HCT116 (cell line): ENCODE results near the gene PRMT7. TPM values are rescaled to one million over a fixed set of nuclear protein-coding genes. Genes with fewer than 3 reads are reported as not detected.

ENCODE experiments used
- ATAC-seq: fragments of 200-7000 bp; cut with Tn5 transposase; 2 replicates; pipeline ENCODE4 v1.9.1; 2020; ENCODE audit warnings: mild to moderate bottlenecking, moderate library complexity
- BruUV-seq: library from RNA; stranded (reverse); fragments of 400-500 nt; replicated peaks from 2 replicates; lab custom pipeline; 2021; lab: Mats Ljungman, UMichigan
- CTCF ChIA-PET: fragments of 300-600 bp; sonication (Branson Sonifier 250); formaldehyde crosslinking; loops from one replicate; lab custom pipeline; 2021; ENCODE audit warnings: antibody characterized with exemption; lab: Charles Lee
- POLR2A ChIA-PET: fragments of 300-600, 350-600 bp; sonication (Branson Sonifier 250); formaldehyde crosslinking; loops from one replicate; lab custom pipeline; 2021; ENCODE audit warnings: antibody characterized with exemption; lab: Charles Lee
- RAD21 ChIA-PET, 2 experiments: fragments of 300-600 bp; sonication (Branson Sonifier 250); formaldehyde crosslinking; loops; one replicate each; lab custom pipeline; 2023; ENCODE audit warnings: low total read pairs in 2 of 2; ENCODE audit not compliant: uncharacterized antibody in 2 of 2, unreplicated experiment in 2 of 2, low non-redundant PET in 1 of 2; lab: Charles Lee
- DNase-seq: peaks from one replicate; pipeline ENCODE4 v3.0.0-alpha.2; 2010; ENCODE audit warnings: low read depth, low spot score
- H2AFZ ChIP-seq: fragments of 200-600 bp; shearing (Covaris generic), sonication (generic); 2 replicates; pipeline ENCODE4 v1.6.1; 2017; ENCODE audit warnings: low read depth, mixed run types, mixed read lengths, antibody characterized with exemption, low read length; ENCODE audit not compliant: poor library complexity, severe bottlenecking
- H3K27ac ChIP-seq: 2 replicates; pipeline ENCODE4 v1.5.1; 2012; ENCODE audit warnings: low read depth, low read length
- H3K27me3 ChIP-seq: fragments of 200-600 bp; sonication (generic); 2 replicates; pipeline ENCODE4 v1.6.1; 2016; ENCODE audit warnings: mixed run types, low read length, mixed read lengths; ENCODE audit not compliant: insufficient read depth
- H3K36me3 ChIP-seq, 2 experiments: fragments of 200-500 bp in 1 of 2; fragments of 200-600 bp in 1 of 2; sonication (Bioruptor generic) in 1 of 2; sonication (generic) in 1 of 2; 2 replicates each; pipeline versions ENCODE4 v1.5.1 to v1.6.1; 2014 to 2016; ENCODE audit warnings: low read length in 2 of 2, inconsistent platforms in 1 of 2, mixed read lengths in 1 of 2, mixed run types in 1 of 2; ENCODE audit not compliant: insufficient read depth in 2 of 2, control insufficient read depth in 1 of 2
- H3K4me1 ChIP-seq, 2 experiments: fragments of 200-600 bp in 1 of 2; sonication (generic) in 1 of 2; 2 replicates each; pipeline versions ENCODE4 v1.5.1 to v1.6.1; 2012 to 2017; ENCODE audit warnings: low read length in 2 of 2, inconsistent platforms in 1 of 2, mild to moderate bottlenecking in 1 of 2, mixed read lengths in 1 of 2, mixed run types in 1 of 2, moderate library complexity in 1 of 2; ENCODE audit not compliant: insufficient read depth in 2 of 2, control insufficient read depth in 1 of 2
- H3K4me2 ChIP-seq: fragments of 200-600 bp; sonication (generic); 2 replicates; pipeline ENCODE4 v1.6.1; 2017; ENCODE audit warnings: mixed run types, low read length, mixed read lengths
- H3K4me3 ChIP-seq, 2 experiments: fragments of 200-600 bp in 1 of 2; sonication (generic) in 1 of 2; replicated peaks in 1 of 2; 2 replicates each; pipeline ENCODE4 v1.5.1; 2011 to 2016; ENCODE audit warnings: low read length in 2 of 2, control low read depth in 1 of 2, low read depth in 1 of 2, mild to moderate bottlenecking in 1 of 2, mixed read lengths in 1 of 2, mixed run types in 1 of 2
- H3K79me2 ChIP-seq: fragments of 200-600 bp; sonication (generic); 2 replicates; pipeline ENCODE4 v1.6.1; 2017; ENCODE audit warnings: mild to moderate bottlenecking, mixed run types, low read length, moderate library complexity, mixed read lengths; ENCODE audit not compliant: insufficient read depth
- H3K9ac ChIP-seq: fragments of 200-600 bp; sonication (generic); 2 replicates; pipeline ENCODE4 v1.6.1; 2016; ENCODE audit warnings: low read length, mixed read lengths
- H3K9me2 ChIP-seq: fragments of 200-600 bp; sonication (generic), shearing (Covaris generic); 2 replicates; pipeline ENCODE4 v1.6.1; 2017; ENCODE audit warnings: mixed run types, mild to moderate bottlenecking, moderate library complexity; ENCODE audit not compliant: insufficient read depth
- H3K9me3 ChIP-seq, 2 experiments: fragments of 200-500 bp in 1 of 2; fragments of 200-600 bp in 1 of 2; sonication (Bioruptor generic) in 1 of 2; sonication (generic) in 1 of 2; 2 replicates each; pipeline ENCODE4 v1.6.1; 2014 to 2017; ENCODE audit warnings: low read length in 2 of 2, mixed read lengths in 2 of 2, inconsistent platforms in 1 of 2, low read depth in 1 of 2, mild to moderate bottlenecking in 1 of 2, mixed run types in 1 of 2, moderate library complexity in 1 of 2; ENCODE audit not compliant: control insufficient read depth in 1 of 2, insufficient read depth in 1 of 2
- H4K20me1 ChIP-seq: fragments of 200-600 bp; sonication (generic), shearing (Covaris generic); 2 replicates; pipeline ENCODE4 v1.6.1; 2017; ENCODE audit warnings: mixed run types, mild to moderate bottlenecking, moderate library complexity; ENCODE audit not compliant: insufficient read depth
- ATF3 ChIP-seq: IDR thresholded peaks from 2 replicates; pipeline ENCODE4 v1.6.1; 2012
- CTCF ChIP-seq, 3 experiments: fragments of 200-600 bp in 1 of 3; sonication (generic) in 1 of 3; IDR thresholded peaks in 2 of 3; conservative IDR thresholded peaks in 1 of 3; 2 replicates each; pipeline ENCODE4 v1.5.1; 2012 to 2017; ENCODE audit warnings: low read depth in 2 of 3, low read length in 2 of 3, antibody characterized with exemption in 1 of 3, borderline replicate concordance in 1 of 3, control low read depth in 1 of 3, mild to moderate bottlenecking in 1 of 3, mixed read lengths in 1 of 3, mixed run types in 1 of 3, moderate library complexity in 1 of 3; ENCODE audit not compliant: insufficient read depth in 1 of 3
- EGR1 ChIP-seq: IDR thresholded peaks from 2 replicates; pipeline ENCODE4 v1.6.1; 2012; ENCODE audit warnings: low read depth
- EZH2 ChIP-seq: fragments of 200-600 bp; sonication (generic); IDR thresholded peaks from 2 replicates; pipeline ENCODE4 v1.6.1; 2017; ENCODE audit warnings: antibody characterized with exemption, mixed run types
- EZH2phosphoT487 ChIP-seq: fragments of 200-600 bp; IDR thresholded peaks from 2 replicates; pipeline ENCODE4 v1.6.1; 2018; ENCODE audit warnings: antibody characterized with exemption, borderline replicate concordance
- FOSL1 ChIP-seq: IDR thresholded peaks from 2 replicates; pipeline ENCODE4 v1.6.1; 2012; ENCODE audit warnings: low read depth
- MAX ChIP-seq: IDR thresholded peaks from 2 replicates; pipeline ENCODE4 v1.6.1; 2012
- SIN3A ChIP-seq: IDR thresholded peaks from 2 replicates; pipeline ENCODE4 v1.6.1; 2012; ENCODE audit warnings: low read depth
- YY1 ChIP-seq: IDR thresholded peaks from 2 replicates; pipeline ENCODE4 v1.6.1; 2011; ENCODE audit warnings: low read length, low read depth, moderate library complexity, mild to moderate bottlenecking; ENCODE audit not compliant: insufficient replicate concordance; ENCODE audit errors: extremely low read depth
- ZFX ChIP-seq: fragments of 450-650 bp; IDR thresholded peaks from 2 replicates; pipeline ENCODE4 v1.6.1; 2017
- intact Hi-C: fragments of 100-400 bp; cut with micrococcal nuclease; formaldehyde crosslinking; loops from 2 replicates; pipeline ENCODE4 v1.10.0; 2022
- total RNA-seq: library from RNA; stranded (reverse); gene quantifications from one replicate; pipeline ENCODE4 v1.2.1, GENCODE V29; 2021; ENCODE audit not compliant: unreplicated experiment

The PRMT7 gene
- total RNA-seq, 1 experiment from 2014 or later = 34.4 TPM

- ChIA-PET POLR2A (no interaction called here), CTCF (no interaction called here), RAD21 (no interaction called here)
- intact Hi-C loops = no loop called here
- Histone ChIP-seq H3K4me2 (no peak overlapping the region), H4K20me1 (no peaks in the 10 kb centered on the region), H3K27ac (no peak overlapping the region), H3K79me2 (no peaks in the 10 kb centered on the region), H3K9me2 (no peaks in the 10 kb centered on the region), H2AFZ (no peak overlapping the region), H3K4me1 (no peaks in the 10 kb centered on the region), H3K4me3 (no peak overlapping the region), H3K27me3 (no peaks in the 10 kb centered on the region), H3K9me3 (no peaks in the 10 kb centered on the region), H3K9ac (no peak overlapping the region), H3K36me3 (peaks cover 24 to 34% of the 10 kb centered on the region in 2 experiments; a peak in 3 of 4 replicates)
- ATAC-seq = no peak
- TF ChIP-seq CTCF (IDR thresholded peaks at IDR 0.05 in 2 of 3, conservative IDR thresholded peaks at IDR 0.05 in 1 of 3; ENCODE audit: borderline replicate concordance in 1 of 3, insufficient read depth in 1 of 3, low read depth in 2 of 3, low read length in 2 of 3) = no peak
- TF ChIP-seq EGR1 = no peak
- no peak for TF ChIP-seq ATF3
- TF ChIP-seq FOSL1 = no peak
- no peak for TF ChIP-seq EZH2phosphoT487
- no peak for TF ChIP-seq EZH2
- no peak for TF ChIP-seq YY1
- no peak for TF ChIP-seq MAX
- no peak for TF ChIP-seq SIN3A
- no peak for TF ChIP-seq ZFX
- no TSS peak for BruUV-seq
- no peak for DNase-seq
Observed at GRCh38 chr16:68345958-68346635, 35.3 kb downstream of the PRMT7 start.
